ENCODE data around the gene SMG6.

GRCh38 chr17:2084766-2085647 lies 218.6 kb downstream of the SMG6 start:
- TF ChIP-seq EZH2 (IDR thresholded peaks at IDR 0.05; ENCODE audit: borderline replicate concordance) = no peak
- TF ChIP-seq CTCF (IDR thresholded peaks at IDR 0.05; ENCODE audit: poor library complexity) = no peak
- TF ChIP-seq EZH2phosphoT487 (IDR thresholded peaks at IDR 0.05; ENCODE audit: low read depth, severe bottlenecking, unreplicated experiment) = no peak

Data from hepatocyte (in vitro differentiated cells).